K562 (cell line): ENCODE measurements around the gene CARD11. TPM values are rescaled to one million over a fixed set of nuclear protein-coding genes. Genes with fewer than 3 reads are reported as not detected.

Experiments used
- ATAC-seq: fragments of 200-7000 bp; cut with Tn5 transposase; 3 replicates; pipeline ENCODE4 v1.9.1; 2020; ENCODE audit warnings: moderate library complexity
- BruUV-seq: library from RNA; stranded (reverse); fragments of 400-500 nt; replicated peaks from 2 replicates; lab custom pipeline; 2021; lab: Mats Ljungman, UMichigan
- CTCF ChIA-PET: fragments of 300-600 bp; formaldehyde crosslinking; extraction: SDS; loops from one replicate; lab custom pipeline; 2021; ENCODE audit warnings: low intra/inter-chr PET ratio; lab: Yijun Ruan, JAX
- POLR2A ChIA-PET: fragments of 300-600, 350-650 bp; sonication (Branson Sonifier 250); formaldehyde crosslinking; extraction: SDS; loops from one replicate; lab custom pipeline; 2021; ENCODE audit warnings: antibody characterized with exemption, inconsistent platforms; lab: Yijun Ruan, JAX
- DNase-seq, 4 experiments: peaks; one replicate each; pipeline versions ENCODE4 v3.0.0 to v3.0.0-alpha.2; 2011 to 2018; ENCODE audit warnings: low spot score in 3 of 4, mixed read lengths in 3 of 4; ENCODE audit errors: extremely low read depth in 1 of 4
- FAIRE-seq: peaks from 2 replicates; lab custom pipeline; 2011; peaks lifted over from hg19 to GRCh38; lab: Jason Lieb, UNC
- H2AFZ ChIP-seq: 2 replicates; pipeline ENCODE4 v1.6.0; 2011; ENCODE audit warnings: low read depth, low read length, control low read depth, inconsistent platforms
- H3K27ac ChIP-seq: fragments of 200-600 bp; 3 replicates; pipeline ENCODE4 v1.8.0; 2011; ENCODE audit warnings: low read depth, mild to moderate bottlenecking, control low read depth, inconsistent platforms, low read length, moderate library complexity, mixed read lengths; ENCODE audit errors: extremely low read depth
- H3K27me3 ChIP-seq, 2 experiments: fragments of 300-600 bp in 1 of 2; 2 replicates in 1 of 2; 3 replicates in 1 of 2; pipeline versions ENCODE4 v1.6.0 to v1.8.0; 2011; ENCODE audit warnings: inconsistent platforms in 2 of 2, low read length in 2 of 2, mild to moderate bottlenecking in 1 of 2, mixed read lengths in 1 of 2, moderate library complexity in 1 of 2; ENCODE audit not compliant: control insufficient read depth in 2 of 2, insufficient read depth in 2 of 2
- H3K36me3 ChIP-seq: fragments of 300-600 bp; 3 replicates; pipeline ENCODE4 v1.8.0; 2011; ENCODE audit warnings: mild to moderate bottlenecking, low read length, inconsistent platforms; ENCODE audit not compliant: control insufficient read depth, insufficient read depth
- H3K4me1 ChIP-seq, 2 experiments: fragments of 200-600 bp in 1 of 2; replicated peaks in 1 of 2; 2 replicates in 1 of 2; 3 replicates in 1 of 2; pipeline versions ENCODE4 v1.5.1 to v1.8.0; 2011; ENCODE audit warnings: inconsistent platforms in 2 of 2, low read length in 2 of 2, mild to moderate bottlenecking in 1 of 2, mixed read lengths in 1 of 2, moderate library complexity in 1 of 2; ENCODE audit not compliant: control insufficient read depth in 2 of 2, insufficient read depth in 2 of 2
- H3K4me2 ChIP-seq: 2 replicates; pipeline ENCODE4 v1.6.1; 2011; ENCODE audit warnings: low read length, control low read depth, inconsistent platforms, mixed read lengths; ENCODE audit not compliant: insufficient read depth
- H3K4me3 ChIP-seq: fragments of 200-600 bp; sonication (generic), shearing (Covaris generic); 2 replicates; pipeline ENCODE4 v1.5.1; 2016; ENCODE audit warnings: control low read depth, inconsistent platforms
- H3K79me2 ChIP-seq: fragments of 200-600 bp; 3 replicates; pipeline ENCODE4 v1.8.0; 2011; ENCODE audit warnings: low read length, inconsistent platforms; ENCODE audit not compliant: control insufficient read depth, insufficient read depth
- H3K9ac ChIP-seq, 2 experiments: 2 replicates each; pipeline versions ENCODE4 v1.6.0 to v1.6.1; 2011; ENCODE audit warnings: low read depth in 2 of 2, low read length in 2 of 2, control low read depth in 1 of 2, inconsistent platforms in 1 of 2, mild to moderate bottlenecking in 1 of 2, mixed read lengths in 1 of 2; ENCODE audit not compliant: insufficient read depth in 1 of 2
- H3K9me1 ChIP-seq: one replicate; pipeline ENCODE4 v1.6.0; 2011; ENCODE audit warnings: inconsistent platforms, mild to moderate bottlenecking, low read length, moderate library complexity; ENCODE audit not compliant: control insufficient read depth, insufficient read depth
- H3K9me3 ChIP-seq: replicated peaks from 2 replicates; pipeline ENCODE4 v1.5.1; 2011; ENCODE audit warnings: low read depth, low read length, inconsistent platforms; ENCODE audit not compliant: control insufficient read depth, insufficient read depth
- H4K20me1 ChIP-seq: replicated peaks from 2 replicates; pipeline ENCODE4 v1.6.1; 2011; ENCODE audit warnings: low read length, inconsistent platforms, mixed read lengths; ENCODE audit not compliant: control insufficient read depth, insufficient read depth
- C11orf30 ChIP-seq: fragments of 450-650 bp; IDR thresholded peaks from 2 replicates; pipeline ENCODE4 v1.6.1; 2016; ENCODE audit warnings: low read depth, mild to moderate bottlenecking
- NR4A1 ChIP-seq, 2 experiments: fragments of 250-450 bp in 1 of 2; fragments of 450-650 bp in 1 of 2; sonication (Bioruptor Pico) in 1 of 2; IDR thresholded peaks; 2 replicates each; pipeline versions ENCODE4 v1.4.0 to v1.6.1; 2016 to 2020; ENCODE audit warnings: mild to moderate bottlenecking in 2 of 2, missing compliant biosample characterization in 1 of 2, missing genetic modification characterization in 1 of 2, moderate library complexity in 1 of 2
- RNF2 ChIP-seq: sonication (generic); IDR thresholded peaks from 2 replicates; pipeline ENCODE4 v1.6.1; 2016
- THAP12 ChIP-seq: fragments of 250-450 bp; sonication (Bioruptor Pico); IDR thresholded peaks from 2 replicates; pipeline ENCODE4 v1.9.0; 2021; ENCODE audit warnings: mild to moderate bottlenecking, inconsistent platforms
- ZNF316 ChIP-seq: fragments of 450-650 bp; IDR thresholded peaks from 2 replicates; pipeline ENCODE4 v1.6.1; 2016
- WGBS: fragments of 100-300 bp; shearing (Covaris generic); methylation state at CpG from one replicate; pipeline ENCODE4 v1.1.6; 2016; ENCODE audit warnings: low coverage, mixed read lengths; ENCODE audit not compliant: insufficient coverage; ENCODE audit errors: missing lambda C conversion rate; 5-methylcytosine and 5-hydroxymethylcytosine counted together
- in situ Hi-C: fragments of 300-500 bp; cut with MboI; formaldehyde crosslinking; loops from 4 replicates; pipeline ENCODE4 v1.15.0; 2018; ENCODE audit warnings: inconsistent platforms, mixed read lengths
- intact Hi-C: fragments of 100-400 bp; cut with micrococcal nuclease; formaldehyde crosslinking; loops from 2 replicates; pipeline ENCODE4 v1.14.2; 2022
- polyA plus RNA-seq, 8 experiments: library from polyadenylated mRNA; depleted of rRNA in 4 of 8; stranded (reverse) in 5 of 8; unstranded in 3 of 8; fragments of >200 nt; fragmentation: Nextera tagmentation in 2 of 8; fragmentation: Illumina TruSeq in 1 of 8; extraction: Ambion mirVana in 2 of 8; extraction: Trizol in 1 of 8; gene quantifications; 2 replicates each; pipeline versions ENCODE4 v1.2.1 to v1.2.3, GENCODE V29; 2011 to 2014; ENCODE audit warnings: inconsistent platforms in 1 of 8, missing spikeins in 1 of 8
- total RNA-seq, 7 experiments: library from RNA; depleted of rRNA in 6 of 7; stranded (reverse); fragments of >200 nt in 6 of 7; fragmentation: Illumina TruSeq in 2 of 7; extraction: Trizol in 2 of 7; gene quantifications; 2 replicates each; pipeline versions ENCODE4 v1.2.1 to v1.2.3, GENCODE V29; 2011 to 2021; ENCODE audit warnings: low replicate concordance in 1 of 7

Gene CARD11
- total and polyA plus RNA-seq, 9 of the 15 experiments (the other 6 are each of a cell fraction or from before 2014, with no cell fraction given): 0.07 to 12.8 (median 5.7) TPM

DNA sequence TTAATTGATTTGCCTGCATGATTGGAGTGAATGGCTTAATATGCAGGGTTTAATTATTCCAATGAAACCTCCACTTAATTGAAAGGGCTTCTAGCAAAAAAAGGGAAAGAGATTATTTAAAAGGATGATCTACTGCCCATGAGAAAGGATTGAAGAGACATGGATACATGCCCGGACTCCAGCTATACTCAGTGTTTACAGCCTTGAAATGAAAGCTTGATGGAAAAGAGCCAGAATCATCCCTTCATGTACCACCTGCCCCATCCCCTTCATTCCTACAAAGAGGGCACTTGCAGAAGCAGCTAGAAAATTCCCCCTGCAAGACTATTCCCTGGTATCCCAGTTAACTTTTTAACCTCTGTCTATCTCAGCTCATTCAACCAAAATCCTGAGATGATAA lies 78.4 kb downstream of the CARD11 start (continued):
- no peak for TF ChIP-seq THAP12 (CRISPR knock-in tag)

- intact Hi-C loops (no loop called here), in situ Hi-C loops (no loop called here)
- Histone ChIP-seq H3K36me3 (no peaks in the 10 kb centered on the region), H2AFZ (no peak overlapping the region), H3K4me2 (no peak overlapping the region), H3K4me3 (no peak overlapping the region), H4K20me1 (no peaks in the 10 kb centered on the region), H3K4me1 (peaks cover 10 to 18% of the 10 kb centered on the region in 2 experiments), H3K27ac (no peak overlapping the region), H3K27me3 (no peaks in the 10 kb centered on the region), H3K9ac (no peak overlapping the region), H3K79me2 (no peaks in the 10 kb centered on the region), H3K9me3 (peaks cover 8% of the 10 kb centered on the region), H3K9me1 (no peaks in the 10 kb centered on the region)
- no peak for DNase-seq
- ChIA-PET POLR2A (no interaction called here), CTCF (no interaction called here)
- FAIRE-seq: no peak
- TF ChIP-seq ZNF316 (peak; percentile 58; the same call in 1 of the 2 replicates), C11orf30 (0 out of 2 replicates have a peak, but pooled peaks have one; percentile 7), RNF2 (no peak), NR4A1 (CRISPR knock-in tag; IDR thresholded peaks at IDR 0.05) (no peak), NR4A1 (tag; IDR thresholded peaks at IDR 0.05) (no peak)
- ATAC-seq: no peak
- 15% methylated on average over 2 of the region's 2 CpGs for WGBS
- BruUV-seq: no TSS peak
Observed at GRCh38 chr7:2964208-2964607, 79.5 kb downstream of the CARD11 start.
